ENCODE data around the gene UPP1.
"Not testable (repeated sequence)": the region's sequence is repeated elsewhere in the genome, so short reads cannot be mapped to it uniquely, and the experiment has no call there.

Gene UPP1

GRCh38 chr7:48074204-48074654 is 14.8 kb upstream of the UPP1 start:
- H3K27me3 ChIP-seq (ENCODE audit: insufficient read depth, low read length): no peaks in the 10 kb centered on the region; the same call in 1 of the 2 replicates
- TF ChIP-seq EZH2 (IDR thresholded peaks at IDR 0.05; ENCODE audit: borderline replicate concordance, low read length): no peak
- H3K4me2 ChIP-seq (ENCODE audit: low read length): no peak overlapping the region
- H3K4me1 ChIP-seq (ENCODE audit: insufficient read depth, low read length, severe bottlenecking): no peaks in the 10 kb centered on the region
- no peaks in the 10 kb centered on the region for H3K36me3 ChIP-seq (ENCODE audit: insufficient read depth, low read length)
- no peak overlapping the region for H2AFZ ChIP-seq (ENCODE audit: low read length)
- no peaks in the 10 kb centered on the region for H4K20me1 ChIP-seq (ENCODE audit: insufficient read depth, low read length)
- no peaks in the 10 kb centered on the region for H3F3A ChIP-seq (ENCODE audit: insufficient read depth, low read length)
- no peak overlapping the region for H3K9ac ChIP-seq (ENCODE audit: low read length)
- no peaks in the 10 kb centered on the region for H3K79me2 ChIP-seq (ENCODE audit: insufficient read depth, low read length)
- no peaks in the 10 kb centered on the region for H3K9me2 ChIP-seq (ENCODE audit: low read depth, low read length)
- H3K4me3 ChIP-seq (ENCODE audit: low read depth, low read length, poor library complexity, severe bottlenecking): no peak overlapping the region
- no peaks in the 10 kb centered on the region for H3K9me3 ChIP-seq (ENCODE audit: low read length)
- no peak overlapping the region for H3K27ac ChIP-seq (ENCODE audit: low read depth, low read length, poor library complexity, severe bottlenecking)

GRCh38 chr7:48077423-48077822 is 11.6 kb upstream of the UPP1 start:
- no peaks in the 10 kb centered on the region for H3K9me2 ChIP-seq (ENCODE audit: low read depth, low read length)
- no peak overlapping the region for H3K4me2 ChIP-seq (ENCODE audit: low read length)
- H2AFZ ChIP-seq (ENCODE audit: low read length): no peak overlapping the region
- no peaks in the 10 kb centered on the region for H3K9me3 ChIP-seq (ENCODE audit: low read length)
- no peaks in the 10 kb centered on the region for H3F3A ChIP-seq (ENCODE audit: insufficient read depth, low read length)
- H3K9ac ChIP-seq (ENCODE audit: low read length): no peak overlapping the region
- H3K27ac ChIP-seq (ENCODE audit: low read depth, low read length, poor library complexity, severe bottlenecking): no peak overlapping the region
- no peaks in the 10 kb centered on the region for H3K4me1 ChIP-seq (ENCODE audit: insufficient read depth, low read length, severe bottlenecking)
- TF ChIP-seq EZH2 (IDR thresholded peaks at IDR 0.05; ENCODE audit: borderline replicate concordance, low read length): no peak
- TF ChIP-seq CTCF (IDR thresholded peaks at IDR 0.05; ENCODE audit: low read length): no peak
- no peak overlapping the region for H3K4me3 ChIP-seq (ENCODE audit: low read depth, low read length, poor library complexity, severe bottlenecking)
- H3K36me3 ChIP-seq (ENCODE audit: insufficient read depth, low read length): no peaks in the 10 kb centered on the region
- H3K27me3 ChIP-seq (ENCODE audit: insufficient read depth, low read length): no peaks in the 10 kb centered on the region; the same call in 1 of the 2 replicates
- no peaks in the 10 kb centered on the region for H3K79me2 ChIP-seq (ENCODE audit: insufficient read depth, low read length)
- no peaks in the 10 kb centered on the region for H4K20me1 ChIP-seq (ENCODE audit: insufficient read depth, low read length)

- no peak overlapping the region for H2AFZ ChIP-seq (ENCODE audit: low read length)
- H3K27me3 ChIP-seq (ENCODE audit: insufficient read depth, low read length): no peaks in the 10 kb centered on the region; the same call in 1 of the 2 replicates
- H3K9ac ChIP-seq (ENCODE audit: low read length): no peak overlapping the region
- no peaks in the 10 kb centered on the region for H3K36me3 ChIP-seq (ENCODE audit: insufficient read depth, low read length)
- no peak overlapping the region for H3K4me2 ChIP-seq (ENCODE audit: low read length)
- H3K9me3 ChIP-seq (ENCODE audit: low read length): no peaks in the 10 kb centered on the region
- H4K20me1 ChIP-seq (ENCODE audit: insufficient read depth, low read length): no peaks in the 10 kb centered on the region
- no peak overlapping the region for H3K27ac ChIP-seq (ENCODE audit: low read depth, low read length, poor library complexity, severe bottlenecking)
- H3F3A ChIP-seq (ENCODE audit: insufficient read depth, low read length): no peaks in the 10 kb centered on the region
- H3K4me3 ChIP-seq (ENCODE audit: low read depth, low read length, poor library complexity, severe bottlenecking): no peak overlapping the region
- H3K4me1 ChIP-seq (ENCODE audit: insufficient read depth, low read length, severe bottlenecking): no peaks in the 10 kb centered on the region
- TF ChIP-seq EZH2 (IDR thresholded peaks at IDR 0.05; ENCODE audit: borderline replicate concordance, low read length) (no peak), CTCF (IDR thresholded peaks at IDR 0.05; ENCODE audit: low read length) (no peak)
- H3K9me2 ChIP-seq (ENCODE audit: low read depth, low read length): no peaks in the 10 kb centered on the region
- H3K79me2 ChIP-seq (ENCODE audit: insufficient read depth, low read length): no peaks in the 10 kb centered on the region
These were observed 10.6 kb upstream of the UPP1 start for GRCh38 chr7:48078470-48078869.

- peaks cover 30% of the 10 kb centered on the region for H3K4me1 ChIP-seq (ENCODE audit: insufficient read depth, low read length, severe bottlenecking)
- H2AFZ ChIP-seq (ENCODE audit: low read length); H4K20me1 ChIP-seq (ENCODE audit: insufficient read depth, low read length); H3K9ac ChIP-seq (ENCODE audit: low read length); H3K9me3 ChIP-seq (ENCODE audit: low read length); H3K27me3 ChIP-seq (ENCODE audit: insufficient read depth, low read length); H3K36me3 ChIP-seq (ENCODE audit: insufficient read depth, low read length); H3K4me2 ChIP-seq (ENCODE audit: low read length); H3K4me3 ChIP-seq (ENCODE audit: low read depth, low read length, poor library complexity, severe bottlenecking); H3K27ac ChIP-seq (ENCODE audit: low read depth, low read length, poor library complexity, severe bottlenecking); H3F3A ChIP-seq (ENCODE audit: insufficient read depth, low read length); H3K9me2 ChIP-seq (ENCODE audit: low read depth, low read length); H3K79me2 ChIP-seq (ENCODE audit: insufficient read depth, low read length): not testable (repeated sequence)
These were observed 6.7 kb upstream of the UPP1 start for GRCh38 chr7:48082378-48082777.

All from OCI-LY1 (cell line).